Heart left ventricle (tissue), 16 donors: Measurements from ENCODE around the gene SDR42E2. TPM values are rescaled to one million over a fixed set of nuclear protein-coding genes. Genes with fewer than 3 reads are reported as not detected.

Experiments used
- ATAC-seq, 4 donors: fragments of 200-7000 bp; cut with Tn5 transposase; one replicate each; pipeline ENCODE4 v1.9.1; 2020 to 2022; ENCODE audit warnings: moderate library complexity in 4 of 4, mild to moderate bottlenecking in 3 of 4, moderate number of reproducible peaks in 1 of 4
- DNase-seq, 5 donors: peaks; one replicate each; pipeline ENCODE4 v3.0.0-alpha.2; 2020
- H3K27ac ChIP-seq, 12 donors: fragments of 200-600 bp; sonication (generic) in 4 of 12; one replicate each; pipeline versions ENCODE4 v1.5.0 to v1.8.0; 2016 to 2022; ENCODE audit warnings: mild to moderate bottlenecking in 2 of 12
- H3K27me3 ChIP-seq, 9 donors: fragments of 200-600 bp; sonication (generic) in 2 of 9; one replicate each; pipeline versions ENCODE4 v1.5.1 to v1.8.0; 2016 to 2022; ENCODE audit warnings: mild to moderate bottlenecking in 3 of 9
- H3K36me3 ChIP-seq, 9 donors: fragments of 200-600 bp; sonication (generic) in 2 of 9; one replicate each; pipeline versions ENCODE4 v1.5.0 to v1.8.0; 2018 to 2022; ENCODE audit warnings: mild to moderate bottlenecking in 2 of 9
- H3K4me1 ChIP-seq, 12 donors: fragments of 200-600 bp; sonication (generic) in 4 of 12; one replicate each; pipeline versions ENCODE4 v1.5.0 to v1.8.0; 2016 to 2022; ENCODE audit warnings: mild to moderate bottlenecking in 3 of 12
- H3K4me3 ChIP-seq, 12 donors: fragments of 200-600 bp; sonication (generic) in 4 of 12; one replicate each; pipeline versions ENCODE4 v1.5.0 to v1.8.0; 2017 to 2022; ENCODE audit warnings: mild to moderate bottlenecking in 9 of 12, moderate library complexity in 4 of 12
- H3K9me3 ChIP-seq, 12 donors: fragments of 200-600 bp; sonication (generic) in 4 of 12; one replicate each; pipeline versions ENCODE4 v1.5.0 to v1.8.0; 2016 to 2022; ENCODE audit warnings: mild to moderate bottlenecking in 1 of 12
- CTCF ChIP-seq, 12 donors: fragments of 200-600 bp; sonication (generic) in 4 of 12; IDR thresholded peaks; one replicate each; pipeline versions ENCODE4 v1.5.0 to v1.8.0; 2018 to 2022; ENCODE audit warnings: antibody characterized with exemption in 12 of 12, mild to moderate bottlenecking in 5 of 12
- POLR2A ChIP-seq, 2 donors: fragments of 450-650 bp; IDR thresholded peaks; one replicate each; pipeline ENCODE4 v1.6.1; 2017; ENCODE audit warnings: antibody characterized with exemption in 2 of 2, mild to moderate bottlenecking in 2 of 2, moderate library complexity in 2 of 2
- WGBS, 4 donors: extraction: QIAGEN DNeasy Blood & Tissue Kit in 2 of 4; methylation state at CpG; one replicate each; pipeline versions ENCODE4 v1.1.5 to v1.1.7; 2013 to 2018; 5-methylcytosine and 5-hydroxymethylcytosine counted together
- intact Hi-C, 10 donors: fragments of 100-400 bp; cut with DNase I; formaldehyde crosslinking; loops; one replicate each; pipeline versions ENCODE4 v1.11.1 to v1.14.2; 2022
- polyA plus RNA-seq, 2 donors: library from polyadenylated mRNA; stranded (reverse); fragments of 200-250 nt; gene quantifications; one replicate each; pipeline ENCODE4 v1.2.3, GENCODE V29; 2013
- total RNA-seq, 9 donors: library from RNA; depleted of rRNA in 2 of 9; stranded (reverse); fragments of >200 nt in 2 of 9; fragmentation: NEBNext Ultra II Directional in 3 of 9; extraction: Animal tissue kit (Norgen Biotek cat#: 25700) in 3 of 9; gene quantifications; one replicate each; pipeline versions ENCODE4 v1.1.0 to v1.2.4, GENCODE V29; 2016 to 2023
- donor health status: ischemic (EF 13 %, LVEDD 7.1; RV severe dilation, severe dysfunction).
- donor health status: healthy with polysubstance abuse.
- donor health status: DM: no; HTN: yes; CAD: no.
- donor health status: DM: no; HTN: no; CAD: no.
- donor health status: ischemic (EF 25% LVEDD 6.9; RV normal size, moderate dysfunction).
- donor health status: ischemic (EF 25% LVEDD 5.7; RV mildly dilated, moderate dysfunction).
- donor health status: healthy.
- donor health status: DM: yes; HTN: yes; CAD: no.
- donor health status: ischemic (EF 35%, LVEDD 5.7; RV mildly dilated, moderate dysfunction).
- donor health status: nonischemic (EF 11% LVEDD 7.7; RV severe dilation, severe dysfunction).
- donor health status: DM: yes; HTN: yes; CAD: no.
- donor health status: PGD.
- donor health status: ischemic (EF 29% LVEDD 5.4; RV normal size, mild dysfunction).
- donor health status: nonischemic (EF 23%, LVEDD 6.1; RV moderate dilation, normal function).

Gene SDR42E2
- total and polyA plus RNA-seq, 11 donors: not detected

GRCh38 chr16:22184615-22184968, 22.3 kb downstream of the SDR42E2 start:
- peak in 1 of 5 donors; percentile 13 for DNase-seq

GRCh38 chr16:22186517-22186916, 24.2 kb downstream of the SDR42E2 start:
- 69 to 82% (median 77%) methylated on average over 3 of the region's 3 CpGs for WGBS, 4 donors
- TF ChIP-seq CTCF (IDR thresholded peaks at IDR 0.05): no peak
- Histone ChIP-seq H3K27me3 (no peaks in the 10 kb centered on the region), H3K27ac (no peak overlapping the region), H3K4me1 (peaks cover 4 to 23% (median 17%) of the 10 kb centered on the region in 12 donors), H3K4me3 (no peak overlapping the region), H3K36me3 (no peaks in the 10 kb centered on the region), H3K9me3 (no peaks in the 10 kb centered on the region)
- ATAC-seq (no peak), DNase-seq (no peak)
- intact Hi-C loops: loop anchor here in 9 of 10 donors (1.0 to 10.0 kb wide), 11 partner anchors 89 to 532 kb away; partner anchors contain the start of genes PDZD9 (in 3 of the 9), UQCRC2 (in 3 of the 9), IGSF6 (in 1 of the 9) and VWA3A (in 1 of the 9)

More at GRCh38 chr16:22184615-22184968, 22.3 kb downstream of the SDR42E2 start:
- Histone ChIP-seq H3K27ac (no peak overlapping the region), H3K4me1 (peaks cover 4 to 17% (median 12%) of the 10 kb centered on the region in 12 donors), H3K27me3 (no peaks in the 10 kb centered on the region), H3K4me3 (no peak overlapping the region), H3K36me3 (no peaks in the 10 kb centered on the region), H3K9me3 (no peaks in the 10 kb centered on the region)
- no peak for ATAC-seq
- WGBS, 4 donors: 87 to 95% (median 92%) methylated on average over 5 to 6 of the region's 6 CpGs
- TF ChIP-seq POLR2A (IDR thresholded peaks at IDR 0.05): no peak
- no peak for TF ChIP-seq CTCF (IDR thresholded peaks at IDR 0.05)
- intact Hi-C loops: loop anchor here in 3 of 10 donors (10.0 kb wide), 3 partner anchors 90 to 530 kb away; partner anchors contain the start of genes IGSF6 (in 1 of the 3) and VWA3A (in 1 of the 3)

GRCh38 chr16:22188267-22188594, 25.9 kb downstream of the SDR42E2 start:
- ATAC-seq (no peak), DNase-seq (no peak)
- no peaks in the 10 kb centered on the region for H3K9me3 ChIP-seq
- H3K27me3 ChIP-seq: no peaks in the 10 kb centered on the region
- H3K36me3 ChIP-seq: no peaks in the 10 kb centered on the region
- H3K4me1 ChIP-seq: peaks cover 4 to 41% (median 27%) of the 10 kb centered on the region in 12 donors
- intact Hi-C loops: loop anchor here (1.0 to 10.0 kb wide), 14 partner anchors 91 to 533 kb away; partner anchors contain the start of genes PDZD9 (in 6 of the 10), UQCRC2 (in 4 of the 10), IGSF6 (in 1 of the 10) and MOSMO (in 1 of the 10)
- WGBS, 4 donors: 74 to 80% (median 76%) methylated on average over 2 of the region's 2 CpGs
- TF ChIP-seq CTCF (IDR thresholded peaks at IDR 0.05) (no peak), POLR2A (IDR thresholded peaks at IDR 0.05) (no peak)
- H3K27ac ChIP-seq: peak overlapping the region in 4 of 12 donors; percentile 6 to 99 (median 94)
- H3K4me3 ChIP-seq: no peak overlapping the region

- peak overlapping the region in 5 of 12 donors; percentile 69 to 94 (median 80) for H3K4me3 ChIP-seq
- H3K27ac ChIP-seq: peak overlapping the region; percentile 90 to 99 (median 96)
- no peaks in the 10 kb centered on the region for H3K36me3 ChIP-seq
- ATAC-seq: no peak
- H3K9me3 ChIP-seq: no peaks in the 10 kb centered on the region
- no peaks in the 10 kb centered on the region for H3K27me3 ChIP-seq
- peak; percentile 19 to 72 (median 67) for DNase-seq
- intact Hi-C loops: loop anchor here (1.0 to 10.0 kb wide), 15 partner anchors 92 to 534 kb away; partner anchors contain the start of genes PDZD9 (in 6 of the 10), UQCRC2 (in 5 of the 10), IGSF6 (in 1 of the 10) and MOSMO (in 1 of the 10)
- 33 to 39% (median 36%) methylated on average over 8 of the region's 8 CpGs for WGBS, 4 donors
- peaks cover 4 to 42% (median 29%) of the 10 kb centered on the region in 12 donors for H3K4me1 ChIP-seq
- TF ChIP-seq CTCF (IDR thresholded peaks at IDR 0.05) (peak; percentile 74 to 90 (median 82)), POLR2A (IDR thresholded peaks at IDR 0.05) (no peak)
Measured at GRCh38 chr16:22188595-22189442, 26.5 kb downstream of the SDR42E2 start.
